Skeletal muscle tissue (tissue), 4 donors: ENCODE data around the gene LMTK3. TPM values are rescaled to one million over a fixed set of nuclear protein-coding genes. Genes with fewer than 3 reads are reported as not detected.

ENCODE experiments used
- H3K27ac ChIP-seq: one replicate; pipeline ENCODE4 v1.7.0; 2013; ENCODE audit warnings: mild to moderate bottlenecking, low read depth, low read length, inconsistent platforms
- H3K27me3 ChIP-seq, 3 donors: one replicate each; pipeline ENCODE4 v1.7.0; 2013; ENCODE audit warnings: low read length in 3 of 3; ENCODE audit not compliant: control insufficient read depth in 3 of 3, insufficient read depth in 3 of 3
- H3K36me3 ChIP-seq, 3 donors: one replicate each; pipeline ENCODE4 v1.7.0; 2013; ENCODE audit warnings: low read length in 3 of 3; ENCODE audit not compliant: control insufficient read depth in 3 of 3, insufficient read depth in 3 of 3
- H3K4me1 ChIP-seq, 3 donors: one replicate each; pipeline ENCODE4 v1.7.0; 2013; ENCODE audit warnings: low read length in 3 of 3, mild to moderate bottlenecking in 3 of 3; ENCODE audit not compliant: control insufficient read depth in 3 of 3, insufficient read depth in 3 of 3
- H3K4me3 ChIP-seq, 3 donors: one replicate each; pipeline ENCODE4 v1.7.0; 2013; ENCODE audit warnings: low read length in 3 of 3
- H3K9ac ChIP-seq, 3 donors: one replicate each; pipeline ENCODE4 v1.7.0; 2013; ENCODE audit warnings: low read length in 3 of 3, mild to moderate bottlenecking in 3 of 3, moderate library complexity in 2 of 3, low read depth in 1 of 3
- H3K9me3 ChIP-seq, 3 donors: one replicate each; pipeline ENCODE4 v1.7.0; 2013; ENCODE audit warnings: low read length in 3 of 3; ENCODE audit not compliant: control insufficient read depth in 3 of 3
- total RNA-seq: library from RNA; depleted of rRNA; stranded (reverse); fragments of >200 nt; gene quantifications from one replicate; pipeline ENCODE4 v1.2.3, GENCODE V29; 2014
- donor health status: Osteomylitis.

Gene LMTK3
- total RNA-seq, 1 donor from 2014 or later, result not detected

- no peak overlapping the region for H3K27ac ChIP-seq
- H3K9me3 ChIP-seq, result no peaks in the 10 kb centered on the region
- H3K36me3 ChIP-seq, result peaks cover 7 to 10% (median 9%) of the 10 kb centered on the region in 3 donors
- H3K9ac ChIP-seq, result no peak overlapping the region
- H3K4me3 ChIP-seq, result no peak overlapping the region
- peaks cover 20 to 33% (median 20%) of the 10 kb centered on the region in 3 donors for H3K4me1 ChIP-seq
- H3K27me3 ChIP-seq, result peaks cover 20 to 28% (median 22%) of the 10 kb centered on the region in 3 donors
Observed at GRCh38 chr19:48443256-48443655, 68.4 kb downstream of the LMTK3 start.

- no peaks in the 10 kb centered on the region for H3K9me3 ChIP-seq
- peaks cover 20 to 31% (median 20%) of the 10 kb centered on the region in 3 donors for H3K4me1 ChIP-seq
- peaks cover 2 to 4% (median 3%) of the 10 kb centered on the region in 3 donors for H3K36me3 ChIP-seq
- no peak overlapping the region for H3K9ac ChIP-seq
- H3K4me3 ChIP-seq, result no peak overlapping the region
- no peak overlapping the region for H3K27ac ChIP-seq
- peaks cover 20 to 28% (median 22%) of the 10 kb centered on the region in 3 donors for H3K27me3 ChIP-seq
Observed at GRCh38 chr19:48442116-48443035, 69.3 kb downstream of the LMTK3 start.

GRCh38 chr19:48441360-48442050 lies 70.1 kb downstream of the LMTK3 start:
- Histone ChIP-seq H3K4me1 (peaks cover 18 to 28% (median 18%) of the 10 kb centered on the region in 3 donors), H3K9me3 (no peaks in the 10 kb centered on the region), H3K9ac (no peak overlapping the region), H3K4me3 (no peak overlapping the region), H3K27me3 (peaks cover 22 to 30% (median 25%) of the 10 kb centered on the region in 3 donors), H3K36me3 (peaks cover 0 to 2% (median 1%) of the 10 kb centered on the region in 3 donors), H3K27ac (no peak overlapping the region)

GRCh38 chr19:48436586-48436985 lies 75.0 kb downstream of the LMTK3 start:
- Histone ChIP-seq H3K4me3 (no peak overlapping the region), H3K27ac (no peak overlapping the region), H3K4me1 (no peaks in the 10 kb centered on the region), H3K9ac (no peak overlapping the region), H3K27me3 (peaks cover 10 to 13% (median 11%) of the 10 kb centered on the region in 3 donors), H3K9me3 (no peaks in the 10 kb centered on the region), H3K36me3 (no peaks in the 10 kb centered on the region)

Other genes starting within 250 kb of the LMTK3 start
- 2.6 TPM for gene ZNF114, start 241.8 kb downstream of the LMTK3 start, total RNA-seq
- gene EMP3, start 186.3 kb downstream of the LMTK3 start, total RNA-seq, result 72.5 TPM
- gene TMEM143, start 147.9 kb downstream of the LMTK3 start, total RNA-seq, result 7.8 TPM
- gene SYNGR4, start 147.5 kb downstream of the LMTK3 start, total RNA-seq, result not detected
- 47.5 TPM for gene KDELR1, start 120.3 kb downstream of the LMTK3 start, total RNA-seq
- under 0.01 TPM for gene GRIN2D, start 118.2 kb downstream of the LMTK3 start, total RNA-seq
- gene GRWD1, start 65.9 kb downstream of the LMTK3 start, total RNA-seq, result 8.4 TPM
- 1.0 TPM for gene KCNJ14, start 56.3 kb downstream of the LMTK3 start, total RNA-seq
- 33.4 TPM for gene CYTH2, start 42.5 kb downstream of the LMTK3 start, total RNA-seq
- gene SULT2B1, start 40.3 kb upstream of the LMTK3 start, total RNA-seq, result not detected
- not detected for gene SPACA4, start 94.9 kb upstream of the LMTK3 start, total RNA-seq
- gene FAM83E, start 103.2 kb upstream of the LMTK3 start, total RNA-seq, result 1.6 TPM
- gene RPL18, start 107.3 kb upstream of the LMTK3 start, total RNA-seq, result 2,225 TPM
- gene SPHK2, start 107.7 kb upstream of the LMTK3 start, total RNA-seq, result 2.1 TPM
- 6.8 TPM for gene DBP, start 125.5 kb upstream of the LMTK3 start, total RNA-seq
- gene CA11, start 134.4 kb upstream of the LMTK3 start, total RNA-seq, result 3.7 TPM
- under 0.01 TPM for gene NTN5, start 161.2 kb upstream of the LMTK3 start, total RNA-seq
- not detected for gene FUT2, start 184.1 kb upstream of the LMTK3 start, total RNA-seq
- gene MAMSTR, start 207.9 kb upstream of the LMTK3 start, total RNA-seq, result 5.2 TPM
- 23.5 TPM for gene RASIP1, start 228.8 kb upstream of the LMTK3 start, total RNA-seq
- gene IZUMO1, start 235.1 kb upstream of the LMTK3 start, total RNA-seq, result 0.52 TPM
- gene FUT1, start 240.8 kb upstream of the LMTK3 start, total RNA-seq, result 1.0 TPM
- not detected for gene FGF21, start 243.7 kb upstream of the LMTK3 start, total RNA-seq